HT1080 (cell line): ENCODE data around the gene FGF14. TPM values are rescaled to one million over a fixed set of nuclear protein-coding genes. Genes with fewer than 3 reads are reported as not detected.
"Not testable (repeated sequence)": the region's sequence is repeated elsewhere in the genome, so short reads cannot be mapped to it uniquely, and the experiment has no call there.

Source experiments
- DNase-seq: peaks from one replicate; pipeline ENCODE4 v3.0.0-alpha.2; 2015; ENCODE audit warnings: low read depth
- total RNA-seq: library from RNA; depleted of rRNA; stranded (reverse); fragments of >200 nt; shearing (Covaris generic); gene quantifications from 2 replicates; pipeline ENCODE4 v1.2.3, GENCODE V29; 2014

The FGF14 gene
- total RNA-seq, 1 experiment from 2014 or later: not detected

GRCh38 chr13:102138635-102139190 is 263.1 kb downstream of the FGF14 start:
- no peak for DNase-seq

- DNase-seq: not testable (repeated sequence)
Observed at GRCh38 chr13:102137904-102138303, 263.9 kb downstream of the FGF14 start.

DNA sequence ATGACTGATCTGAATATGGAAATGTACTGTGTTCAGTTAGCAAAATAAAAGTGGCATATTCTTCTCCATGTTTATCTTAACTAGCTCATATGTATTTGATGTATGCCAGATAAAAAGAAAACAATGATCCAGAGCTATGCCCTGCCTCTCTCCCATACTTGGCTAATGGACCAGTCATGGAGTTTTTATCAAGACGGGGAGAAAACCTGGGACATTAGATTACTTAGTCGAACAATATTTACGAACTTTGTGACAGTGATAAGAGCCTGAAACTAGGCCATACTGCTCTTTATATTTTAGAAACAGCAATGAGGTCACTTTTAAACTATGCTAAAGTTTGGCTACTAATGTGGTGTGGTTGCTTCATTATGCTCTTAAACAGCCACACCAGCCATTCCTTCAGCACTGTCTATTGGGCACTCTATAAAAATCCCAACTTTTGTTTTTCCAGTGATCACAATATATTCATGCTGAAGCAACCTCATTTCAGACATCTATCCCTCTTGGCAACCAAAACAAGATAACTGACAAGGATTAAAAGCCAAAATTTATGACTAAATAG is 265.0 kb downstream of the FGF14 start:
- no peak for DNase-seq

- no peak for DNase-seq
Observed at GRCh38 chr13:102132777-102133295, 269.0 kb downstream of the FGF14 start.

- no peak for DNase-seq
Observed at GRCh38 chr13:102131246-102131645, 270.6 kb downstream of the FGF14 start.

GRCh38 chr13:102128216-102128810 is 273.5 kb downstream of the FGF14 start:
- DNase-seq: peak; percentile 81

- no peak for DNase-seq
Observed at GRCh38 chr13:102127153-102127552, 274.7 kb downstream of the FGF14 start.

DNA sequence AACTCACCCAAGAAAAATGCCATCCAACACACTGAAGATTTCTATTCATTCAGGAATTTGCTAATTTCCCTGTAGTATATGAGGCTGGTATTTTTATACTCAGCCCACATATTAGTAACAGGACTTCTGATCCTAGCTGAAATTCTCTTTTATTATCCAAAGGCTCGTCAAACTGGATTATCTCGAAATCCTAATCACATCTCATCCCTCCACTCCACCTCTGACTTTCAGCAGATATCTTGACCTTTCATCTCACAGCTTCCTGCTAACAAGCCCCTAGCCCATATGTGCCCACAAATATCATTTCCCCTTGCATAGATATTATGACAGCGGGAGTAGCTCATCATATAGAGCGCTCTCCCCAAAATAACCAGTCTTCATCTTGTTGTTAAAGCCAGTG is 279.7 kb downstream of the FGF14 start:
- no peak for DNase-seq

DNA sequence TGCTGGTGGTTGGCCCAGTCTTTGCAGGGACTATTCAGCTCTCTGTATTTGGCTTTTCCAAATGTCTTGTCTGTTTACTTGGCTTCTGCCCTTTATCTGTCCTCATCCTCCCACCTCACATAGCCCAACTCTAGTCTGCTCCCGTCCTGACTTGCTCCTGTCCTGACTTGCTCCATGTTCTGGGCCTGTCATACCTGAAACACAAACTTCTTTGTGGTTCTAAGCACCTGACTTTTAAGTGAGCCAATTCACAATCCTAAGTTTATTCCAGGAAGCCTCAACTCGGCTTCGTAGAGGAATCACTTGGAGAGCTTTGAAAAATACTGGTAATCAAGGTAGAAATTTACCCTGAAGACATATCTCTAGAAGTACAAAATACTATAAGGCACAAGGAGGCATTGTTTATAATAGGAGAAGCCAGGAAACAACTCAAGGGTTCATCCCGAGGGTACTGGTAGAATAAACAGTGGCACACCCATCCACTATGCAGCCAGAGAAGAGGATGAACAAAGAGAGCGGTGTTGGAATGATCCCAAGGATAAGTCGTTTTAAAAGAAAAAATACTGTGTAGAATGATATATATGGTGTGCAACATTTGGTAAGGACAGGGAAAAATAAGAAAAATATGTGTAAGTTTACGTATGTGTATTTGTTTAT is 284.5 kb downstream of the FGF14 start:
- DNase-seq: no peak

GRCh38 chr13:102103469-102103868 is 298.4 kb downstream of the FGF14 start:
- DNase-seq: no peak

- no peak for DNase-seq
Observed at GRCh38 chr13:102100234-102100633, 301.6 kb downstream of the FGF14 start.

- DNase-seq: no peak
Observed at GRCh38 chr13:102097708-102098107, 304.1 kb downstream of the FGF14 start.

GRCh38 chr13:102093288-102093687 is 308.6 kb downstream of the FGF14 start:
- not testable (repeated sequence) for DNase-seq

DNA sequence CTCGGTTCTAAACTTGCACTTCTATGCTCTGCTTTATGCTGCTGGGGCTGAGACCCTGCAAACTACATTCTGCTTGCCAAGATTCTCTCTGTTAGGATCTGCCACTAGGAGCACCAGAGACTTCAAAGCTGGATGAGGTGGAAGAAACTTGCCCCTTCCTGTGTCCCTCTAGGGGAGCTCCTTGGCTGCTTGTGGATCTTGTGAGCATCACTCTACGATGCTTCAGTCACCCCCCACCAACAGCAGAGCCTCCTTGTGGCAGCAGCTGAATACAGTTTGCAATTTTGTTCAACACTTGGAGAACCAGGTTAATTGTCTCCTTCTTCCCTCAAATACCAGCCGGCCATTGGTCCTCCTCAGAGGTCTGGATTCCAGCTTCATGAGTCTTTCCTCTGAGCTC is 310.6 kb downstream of the FGF14 start:
- DNase-seq: peak; percentile 68

- no peak for DNase-seq
Observed at GRCh38 chr13:102090532-102090931, 311.3 kb downstream of the FGF14 start.

DNA sequence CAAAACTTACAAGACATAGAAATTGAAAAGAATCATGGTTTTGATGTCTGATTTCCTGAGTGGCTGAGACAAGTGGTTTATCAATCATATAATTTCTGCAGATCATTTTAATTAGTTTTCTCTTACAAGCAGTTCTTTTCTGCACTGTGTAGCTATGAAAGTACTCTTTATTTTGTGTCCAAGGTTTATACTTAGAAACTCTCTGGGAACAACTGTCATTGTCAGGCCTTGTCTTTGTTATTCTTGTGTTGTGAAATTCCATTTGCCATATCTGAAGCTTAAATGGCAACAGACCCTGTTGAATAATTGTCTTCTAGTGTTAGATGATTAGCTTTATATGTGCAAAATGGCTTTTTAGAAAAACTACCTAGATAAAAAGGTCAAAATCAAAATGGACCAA is 312.1 kb downstream of the FGF14 start:
- DNase-seq: no peak

- no peak for DNase-seq
Observed at GRCh38 chr13:102089177-102089576, 312.7 kb downstream of the FGF14 start.

GRCh38 chr13:102073251-102073650 is 328.6 kb downstream of the FGF14 start:
- DNase-seq: no peak

DNA sequence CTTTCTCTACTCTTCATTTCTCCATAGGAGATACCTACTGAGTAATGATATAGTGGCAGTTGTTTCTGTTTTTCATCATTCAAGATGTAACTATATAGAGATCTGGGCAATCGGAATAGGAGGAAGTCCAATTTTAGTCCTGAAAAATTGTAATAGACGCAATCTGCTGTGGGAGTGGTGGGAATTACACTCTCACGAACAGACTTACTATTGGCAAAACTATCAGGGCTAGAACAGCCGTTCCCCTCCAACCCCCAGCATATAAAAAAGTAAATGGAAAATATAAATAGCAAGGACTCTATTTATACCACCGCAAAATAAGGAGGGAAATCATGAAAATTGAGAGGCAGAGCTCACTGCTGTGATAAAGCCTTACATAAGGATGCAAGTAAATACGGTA is 330.1 kb downstream of the FGF14 start:
- DNase-seq: no peak

- not testable (repeated sequence) for DNase-seq
Observed at GRCh38 chr13:102068323-102068722, 333.5 kb downstream of the FGF14 start.

DNA sequence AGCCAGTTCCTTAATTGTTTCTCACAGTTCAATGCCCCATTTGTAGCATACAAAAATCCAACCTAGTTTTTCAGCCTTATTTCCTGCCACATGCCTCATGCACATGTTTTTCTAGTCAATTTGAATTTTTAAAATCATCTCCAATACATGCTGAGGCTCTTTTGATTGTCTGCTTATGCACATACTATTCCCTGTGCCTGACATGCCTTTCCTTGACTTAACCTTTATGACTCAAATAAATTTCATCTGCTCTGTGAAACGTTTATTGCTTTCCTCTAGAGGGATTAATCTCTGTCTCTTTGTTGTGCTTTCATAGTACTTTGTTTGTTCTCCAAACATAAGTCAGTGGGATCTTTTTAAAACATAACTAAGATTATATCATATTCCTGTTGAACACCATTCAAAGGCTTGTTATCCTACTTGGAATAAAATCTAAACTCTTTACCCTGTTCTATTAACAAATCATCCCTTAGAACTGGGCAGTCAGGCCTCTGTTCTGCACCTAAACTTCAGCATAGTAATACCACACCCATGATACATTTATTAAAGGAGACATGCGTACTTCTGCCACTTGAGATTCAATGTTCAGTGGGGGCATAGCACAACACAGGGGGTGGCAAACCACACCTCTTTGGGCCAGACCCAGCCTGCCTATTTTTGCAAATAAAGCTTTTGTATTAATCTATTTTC is 346.6 kb downstream of the FGF14 start:
- DNase-seq: no peak

GRCh38 chr13:102049853-102050252 is 352.0 kb downstream of the FGF14 start:
- DNase-seq: no peak
